ENCODE data around the gene CDYL2. TPM values are rescaled to one million over a fixed set of nuclear protein-coding genes. Genes with fewer than 3 reads are reported as not detected.
"Not testable (repeated sequence)": the region's sequence is repeated elsewhere in the genome, so short reads cannot be mapped to it uniquely, and the experiment has no call there.

Gene CDYL2
- total RNA-seq, 1 experiment from 2014 or later, result under 0.01 TPM

GRCh38 chr16:80809366-80809765 is 5.0 kb upstream of the CDYL2 start:
- no peak for DNase-seq (ENCODE audit: low read depth)

DNA sequence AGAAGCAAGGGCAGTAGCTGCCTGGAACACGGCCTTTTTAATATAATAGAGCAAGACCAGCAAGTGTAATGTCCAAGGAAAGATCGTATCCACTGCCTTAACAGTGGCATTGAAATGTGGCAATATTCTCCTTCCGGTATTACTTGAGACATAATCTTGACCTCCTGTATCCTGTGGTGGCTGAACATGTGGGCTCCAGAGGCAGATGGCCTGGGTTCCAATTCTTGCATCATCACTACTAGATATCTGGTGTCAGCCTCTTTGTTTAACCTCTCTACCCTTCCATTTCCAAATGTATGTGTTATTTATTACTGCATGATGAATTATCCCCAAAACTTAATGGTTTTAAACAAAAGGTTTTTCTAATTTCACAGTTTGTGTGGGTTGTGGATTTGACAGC is 3.5 kb upstream of the CDYL2 start:
- no peak for DNase-seq (ENCODE audit: low read depth)

DNA sequence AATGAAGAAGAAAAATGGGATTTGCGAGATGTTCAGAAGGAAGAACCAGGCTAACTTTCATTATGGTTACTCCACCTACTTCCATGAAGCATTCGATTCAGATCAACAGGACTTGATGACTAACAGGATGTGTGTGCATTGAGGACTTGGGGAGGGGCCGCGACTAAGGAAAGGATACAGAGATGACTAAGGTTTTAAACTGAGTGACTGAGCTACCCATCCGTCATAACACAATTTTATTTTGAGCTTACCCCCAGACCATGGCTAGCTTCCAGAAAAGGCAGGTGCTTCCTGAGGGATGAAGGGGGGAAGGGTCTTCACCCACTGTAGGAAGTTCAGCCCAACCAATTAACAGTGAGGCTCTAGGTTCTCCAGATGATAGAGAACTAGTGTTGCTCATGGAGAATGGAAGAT is 2.5 kb upstream of the CDYL2 start:
- DNase-seq (ENCODE audit: low read depth), result peak; percentile 29

GRCh38 chr16:80806289-80806688 is 1.9 kb upstream of the CDYL2 start:
- DNase-seq (ENCODE audit: low read depth), result no peak

- peak; percentile 8 for DNase-seq (ENCODE audit: low read depth)
Measured at GRCh38 chr16:80804056-80804525, 307 bp downstream of the CDYL2 start.

GRCh38 chr16:80803339-80804055 is 901 bp downstream of the CDYL2 start:
- DNase-seq (ENCODE audit: low read depth), result no peak

DNA sequence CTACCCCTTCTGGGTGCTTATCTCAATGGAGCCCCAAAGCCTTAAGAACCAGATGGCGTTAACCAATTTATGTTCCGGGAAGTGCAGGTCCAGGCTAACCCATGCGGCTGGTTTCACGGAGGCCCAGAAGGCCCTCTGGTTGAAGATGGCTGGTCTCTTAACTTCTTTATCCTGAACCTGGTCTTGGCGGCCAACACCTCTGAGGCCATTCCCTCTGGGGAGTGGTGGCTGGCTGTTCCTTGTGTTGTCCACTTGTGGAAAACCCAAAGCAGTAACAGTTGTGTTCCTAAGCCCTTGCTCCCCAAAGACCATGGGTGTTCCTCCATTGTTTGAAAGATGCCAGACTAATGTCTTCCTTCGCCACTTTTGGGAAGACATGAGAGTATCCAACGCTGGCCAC is 1.5 kb downstream of the CDYL2 start:
- DNase-seq (ENCODE audit: low read depth), result no peak

- no peak for DNase-seq (ENCODE audit: low read depth)
Measured at GRCh38 chr16:80802138-80802537, 2.3 kb downstream of the CDYL2 start.

DNA sequence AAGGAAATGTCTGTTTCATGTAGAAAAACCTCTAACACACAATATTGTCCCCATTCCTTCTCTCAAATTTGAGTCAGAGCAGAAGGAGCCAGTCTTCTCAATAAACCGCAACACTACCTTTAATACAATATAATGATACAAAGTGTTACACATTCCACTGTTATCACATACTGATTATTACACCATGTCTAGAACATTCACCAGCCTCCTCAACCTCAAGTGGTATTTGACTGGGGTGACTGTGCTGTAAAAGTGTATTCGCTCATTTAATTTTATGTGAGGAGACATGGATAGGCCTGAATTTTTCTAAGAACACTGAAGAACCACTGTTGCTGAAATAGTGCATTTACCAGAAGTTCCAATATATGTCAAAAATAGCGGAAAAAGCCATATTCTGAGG is 10.3 kb downstream of the CDYL2 start:
- DNase-seq (ENCODE audit: low read depth), result no peak

- no peak for DNase-seq (ENCODE audit: low read depth)
Measured at GRCh38 chr16:80792031-80792430, 12.4 kb downstream of the CDYL2 start.

DNA sequence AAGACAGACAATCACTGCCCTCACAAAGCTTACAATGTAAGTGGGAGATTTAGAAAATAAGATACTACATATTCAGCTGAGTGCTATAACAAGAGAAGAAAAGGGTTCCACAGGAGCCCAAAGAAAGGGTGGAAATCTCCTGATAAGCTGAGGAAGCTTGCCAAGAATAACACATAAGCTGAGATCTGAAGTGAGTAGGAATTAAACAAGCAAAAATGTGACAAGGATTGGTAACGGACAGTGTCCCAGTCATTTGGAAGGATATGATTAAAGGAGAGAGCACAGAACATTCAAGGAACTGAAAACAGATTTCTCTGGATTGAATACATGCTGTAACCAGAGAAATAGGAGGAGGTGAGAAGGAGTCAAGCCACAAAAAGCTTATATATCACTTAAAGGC is 13.0 kb downstream of the CDYL2 start:
- no peak for DNase-seq (ENCODE audit: low read depth)

DNA sequence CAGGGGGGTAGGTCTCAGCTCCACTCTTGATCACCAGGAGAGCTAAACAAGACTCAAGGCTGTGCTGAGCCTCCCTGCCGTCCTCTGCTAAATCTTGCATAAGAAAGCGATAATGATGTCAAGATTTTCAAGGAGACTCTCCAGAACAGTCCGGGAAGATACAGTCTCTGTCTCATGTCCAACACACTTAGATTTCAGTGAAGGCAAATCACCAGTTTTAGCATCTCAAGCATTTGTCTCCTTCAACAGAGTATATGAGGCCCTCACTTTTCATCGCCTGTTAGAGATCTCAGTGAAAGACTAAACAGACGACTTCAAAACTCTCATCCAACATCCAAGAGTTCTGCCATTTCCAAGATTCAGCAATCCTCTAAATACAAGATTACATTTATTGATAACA is 13.6 kb downstream of the CDYL2 start:
- DNase-seq (ENCODE audit: low read depth), result no peak

DNA sequence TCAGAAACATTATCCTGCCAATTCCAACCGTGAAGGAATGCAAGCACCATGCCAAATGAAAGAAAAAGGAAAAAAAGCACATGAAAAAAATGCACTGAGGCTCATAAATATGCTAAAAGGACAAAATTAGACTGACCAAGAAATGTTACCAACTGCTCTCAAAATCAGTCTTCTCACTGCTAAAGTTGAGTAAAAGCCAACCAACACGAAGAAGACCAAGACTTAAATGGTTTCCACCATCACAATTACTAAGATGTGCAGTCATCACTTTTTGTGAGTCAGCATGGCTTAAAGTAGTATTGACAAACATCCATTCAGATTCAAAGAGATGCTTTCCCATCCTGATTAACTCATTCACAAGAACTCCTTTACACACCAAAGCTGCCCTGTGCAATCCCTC is 16.4 kb downstream of the CDYL2 start:
- DNase-seq (ENCODE audit: low read depth), result no peak

DNA sequence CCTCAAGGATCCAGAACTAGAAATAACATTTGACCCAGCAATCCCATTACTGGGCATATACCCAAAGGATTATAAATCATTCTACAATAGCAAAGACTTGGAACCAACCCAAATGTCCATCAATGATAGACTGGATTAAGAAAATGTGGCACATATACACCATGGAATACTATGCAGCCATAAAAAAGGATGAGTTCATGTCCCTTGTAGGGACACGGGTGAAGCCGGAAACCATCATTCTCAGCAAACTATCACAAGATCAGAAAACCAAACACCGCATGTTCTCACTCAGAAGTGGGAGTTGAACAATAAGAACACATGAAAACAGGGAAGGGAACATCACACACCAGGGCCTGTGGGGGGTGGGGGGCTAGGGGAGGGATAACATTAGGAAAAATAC is 17.8 kb downstream of the CDYL2 start:
- not testable (repeated sequence) for DNase-seq (ENCODE audit: low read depth)

DNA sequence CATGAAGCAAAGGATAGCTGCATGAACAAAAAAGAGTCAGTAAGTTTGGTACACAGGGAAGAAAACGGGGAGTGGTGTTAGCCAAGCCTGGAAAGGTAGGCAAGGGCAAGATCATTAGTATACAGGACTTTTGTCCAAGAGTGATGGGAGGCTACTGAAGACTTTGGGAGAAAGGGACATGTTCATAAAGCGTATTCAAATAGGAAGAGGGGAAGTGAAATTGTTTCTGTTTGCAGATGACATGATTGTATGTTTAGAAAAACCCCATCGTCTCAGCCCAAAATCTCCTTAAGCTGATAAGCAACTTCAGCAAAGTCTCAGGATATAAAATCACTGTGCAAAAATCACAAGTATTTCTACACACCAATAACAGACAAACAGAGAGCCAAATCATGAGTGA is 19.4 kb downstream of the CDYL2 start:
- no peak for DNase-seq (ENCODE audit: low read depth)

DNA sequence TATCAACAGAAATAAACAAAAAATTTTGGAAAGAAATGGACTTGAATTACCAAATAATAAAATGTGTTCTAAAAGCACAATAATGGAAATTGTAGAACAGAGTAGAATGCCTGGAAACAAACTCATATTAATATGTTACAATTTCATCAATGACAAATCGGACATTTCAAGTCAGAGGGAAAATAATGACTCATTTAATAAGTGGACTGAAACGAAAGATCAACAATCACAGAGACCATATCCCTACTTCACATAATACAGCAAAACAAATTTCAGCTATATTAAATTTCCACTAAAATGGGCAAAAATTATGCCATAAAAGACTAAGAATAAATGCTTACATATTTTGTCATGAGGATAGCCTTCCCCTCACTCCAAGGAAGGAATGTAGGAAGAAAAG is 25.7 kb downstream of the CDYL2 start:
- DNase-seq (ENCODE audit: low read depth), result no peak

GRCh38 chr16:80776856-80777255 is 27.5 kb downstream of the CDYL2 start:
- DNase-seq (ENCODE audit: low read depth), result no peak

DNA sequence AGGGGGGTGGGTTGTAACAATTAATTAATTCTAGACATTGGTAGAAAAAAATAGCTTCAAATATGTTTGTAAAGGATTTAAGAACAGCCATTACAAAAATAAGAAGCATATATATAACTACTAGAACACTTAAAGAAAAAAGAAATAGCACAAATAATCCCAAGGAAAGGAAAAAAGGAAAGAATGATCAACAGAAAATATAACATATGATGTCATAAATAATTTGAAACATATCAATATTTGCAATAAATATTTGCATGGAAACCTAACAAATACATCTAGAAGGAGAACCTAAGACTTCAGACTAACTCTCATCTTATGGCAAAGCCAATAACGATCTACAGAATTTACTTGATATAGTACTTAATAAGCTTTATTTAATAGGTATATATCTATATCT is 28.9 kb downstream of the CDYL2 start:
- DNase-seq (ENCODE audit: low read depth), result no peak

- DNase-seq (ENCODE audit: low read depth), result no peak
Measured at GRCh38 chr16:80766798-80767197, 37.6 kb downstream of the CDYL2 start.

DNA sequence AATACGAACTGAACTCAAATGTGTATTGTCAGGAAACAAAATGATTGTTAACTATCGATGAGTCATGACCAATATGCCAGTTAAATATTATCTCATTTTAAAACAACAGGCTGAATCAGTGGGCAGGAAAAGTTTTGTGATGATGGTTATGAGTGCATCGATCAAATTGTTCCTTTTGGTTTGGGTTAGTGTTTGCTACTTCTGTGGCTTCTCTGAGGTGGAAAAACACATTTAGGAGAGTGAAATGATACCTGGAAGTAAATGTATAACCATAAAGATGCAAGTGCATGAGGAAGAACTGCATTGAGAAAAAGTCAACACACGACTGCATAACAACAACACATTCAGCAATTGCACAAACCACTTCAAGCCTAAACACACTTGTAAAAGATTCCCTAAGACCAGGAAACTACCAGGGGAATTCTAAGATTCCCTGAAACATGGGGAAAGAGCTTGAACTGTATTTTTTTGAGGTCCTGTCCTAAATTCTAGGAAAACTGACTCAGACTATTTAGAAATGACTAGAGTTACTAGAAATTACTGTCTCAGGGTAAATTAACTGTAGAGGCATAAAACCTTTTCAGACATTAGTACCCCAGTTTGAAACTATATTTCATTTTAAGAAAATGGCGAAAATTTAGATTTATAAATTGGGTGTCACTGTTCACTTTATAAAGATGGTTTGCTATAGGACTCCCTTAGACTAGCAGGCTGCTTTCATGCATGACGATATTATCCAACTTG is 44.8 kb downstream of the CDYL2 start:
- no peak for DNase-seq (ENCODE audit: low read depth)

GRCh38 chr16:80754476-80754875 is 49.9 kb downstream of the CDYL2 start:
- no peak for DNase-seq (ENCODE audit: low read depth)

DNA sequence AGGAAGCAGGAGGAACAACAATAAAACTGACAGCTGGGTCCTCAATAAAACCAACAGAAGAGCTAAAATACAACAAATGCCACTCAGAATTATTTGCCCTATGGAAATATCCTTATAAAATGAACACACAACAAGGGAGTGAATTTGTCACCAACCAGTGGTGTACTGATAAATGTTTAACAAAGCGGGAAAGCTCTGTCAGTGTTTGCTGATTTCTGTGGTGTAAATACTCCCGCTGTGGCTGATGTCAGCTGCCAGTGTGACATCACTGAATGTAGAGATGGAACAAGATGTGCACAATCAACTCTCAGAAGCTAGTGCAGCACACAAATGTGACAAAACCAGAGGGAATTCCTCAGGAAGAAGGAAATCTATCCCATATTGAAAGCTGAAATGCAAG is 51.9 kb downstream of the CDYL2 start:
- no peak for DNase-seq (ENCODE audit: low read depth)

- no peak for DNase-seq (ENCODE audit: low read depth)
Measured at GRCh38 chr16:80751167-80751566, 53.2 kb downstream of the CDYL2 start.

Data from RPMI7951 (cell line).